PC-9 (cell line): ENCODE measurements around the gene ADAM19. TPM values are rescaled to one million over a fixed set of nuclear protein-coding genes. Genes with fewer than 3 reads are reported as not detected.

Source experiments
- BruUV-seq: library from RNA; stranded (reverse); fragments of 400-500 nt; replicated peaks from 2 replicates; lab custom pipeline; 2021; lab: Mats Ljungman, UMichigan
- CTCF ChIA-PET: fragments of 300-600 bp; sonication (Branson Sonifier 250); formaldehyde crosslinking; loops from one replicate; lab custom pipeline; 2022; ENCODE audit warnings: antibody characterized with exemption; lab: Charles Lee
- POLR2A ChIA-PET: fragments of 300-600 bp; sonication (Branson Sonifier 250); formaldehyde crosslinking; loops from one replicate; lab custom pipeline; 2022; ENCODE audit warnings: antibody characterized with exemption; ENCODE audit not compliant: unreplicated experiment; lab: Charles Lee
- DNase-seq, 2 experiments: peaks; one replicate each; pipeline versions ENCODE4 v3.0.0 to v3.0.0-alpha.2; 2015 to 2022; ENCODE audit warnings: mixed read lengths in 1 of 2
- H2AFZ ChIP-seq: fragments of 200-600 bp; sonication (generic); 2 replicates; pipeline ENCODE4 v1.8.1; 2017; ENCODE audit warnings: antibody characterized with exemption
- H3F3A ChIP-seq: fragments of 200-600 bp; sonication (generic); 2 replicates; pipeline ENCODE4 v1.8.1; 2017; ENCODE audit warnings: antibody characterized with exemption, mild to moderate bottlenecking, low read depth; ENCODE audit not compliant: insufficient read depth
- H3K27ac ChIP-seq: fragments of 200-600 bp; sonication (generic); 2 replicates; pipeline ENCODE4 v1.6.1; 2016; ENCODE audit warnings: mixed run types
- H3K27me3 ChIP-seq: fragments of 200-600 bp; sonication (generic); 2 replicates; pipeline ENCODE4 v1.6.1; 2016; ENCODE audit warnings: low read depth, mixed run types; ENCODE audit not compliant: insufficient read depth
- H3K36me3 ChIP-seq: fragments of 200-600 bp; sonication (generic); 2 replicates; pipeline ENCODE4 v1.6.1; 2016; ENCODE audit warnings: low read depth, mixed run types
- H3K4me1 ChIP-seq: fragments of 200-600 bp; sonication (generic); replicated peaks from 2 replicates; pipeline ENCODE4 v1.6.1; 2016; ENCODE audit warnings: mixed run types; ENCODE audit not compliant: insufficient read depth
- H3K4me2 ChIP-seq: fragments of 200-600 bp; sonication (generic); 2 replicates; pipeline ENCODE4 v1.6.1; 2017; ENCODE audit warnings: mixed run types
- H3K4me3 ChIP-seq: fragments of 200-600 bp; sonication (generic); 2 replicates; pipeline ENCODE4 v1.6.1; 2016; ENCODE audit warnings: mixed run types
- H3K79me2 ChIP-seq: fragments of 200-600 bp; sonication (generic); 2 replicates; pipeline ENCODE4 v1.6.1; 2017; ENCODE audit warnings: low read depth, mixed run types
- H3K9me2 ChIP-seq: fragments of 200-600 bp; sonication (generic); 2 replicates; pipeline ENCODE4 v1.8.1; 2017; ENCODE audit warnings: mild to moderate bottlenecking; ENCODE audit not compliant: insufficient read depth
- H3K9me3 ChIP-seq: fragments of 200-600 bp; sonication (generic); 2 replicates; pipeline ENCODE4 v1.8.1; 2016; ENCODE audit warnings: low read depth; ENCODE audit not compliant: insufficient read depth
- H4K20me1 ChIP-seq: fragments of 200-600 bp; sonication (generic); 2 replicates; pipeline ENCODE4 v1.8.1; 2017; ENCODE audit not compliant: insufficient read depth
- EZH2 ChIP-seq: fragments of 200-600 bp; sonication (generic); IDR thresholded peaks from 2 replicates; pipeline ENCODE4 v1.8.0; 2017; ENCODE audit warnings: antibody characterized with exemption, low read depth
- intact Hi-C: fragments of 100-400 bp; cut with micrococcal nuclease; formaldehyde crosslinking; loops from one replicate; pipeline ENCODE4 v1.10.0; 2022; ENCODE audit not compliant: unreplicated experiment
- total RNA-seq: library from RNA; stranded (reverse); gene quantifications from 2 replicates; pipeline ENCODE4 v1.2.3, GENCODE V29; 2021
- TF ChIP-seq, protein P1 (sequence below): fragments of 200-600 bp; sonication (generic); conservative IDR thresholded peaks from 2 replicates; pipeline ENCODE4 v1.6.1; 2017; ENCODE audit warnings: mixed run types, antibody characterized with exemption, mild to moderate bottlenecking, moderate library complexity

The ADAM19 gene
- total RNA-seq, 1 experiment from 2014 or later, result 7.6 TPM

- Histone ChIP-seq H3K9me3 (no peaks in the 10 kb centered on the region), H4K20me1 (no peaks in the 10 kb centered on the region), H3K79me2 (peaks cover 34% of the 10 kb centered on the region), H3K27me3 (no peaks in the 10 kb centered on the region), H3K4me1 (peaks cover 36% of the 10 kb centered on the region), H3K4me3 (no peak overlapping the region), H3K36me3 (no peaks in the 10 kb centered on the region), H3K27ac (no peak overlapping the region), H2AFZ (no peak overlapping the region), H3K4me2 (no peak overlapping the region), H3K9me2 (no peaks in the 10 kb centered on the region), H3F3A (peaks cover 29% of the 10 kb centered on the region)
- no peak for TF ChIP-seq EZH2
- TF ChIP-seq, protein P1, sequence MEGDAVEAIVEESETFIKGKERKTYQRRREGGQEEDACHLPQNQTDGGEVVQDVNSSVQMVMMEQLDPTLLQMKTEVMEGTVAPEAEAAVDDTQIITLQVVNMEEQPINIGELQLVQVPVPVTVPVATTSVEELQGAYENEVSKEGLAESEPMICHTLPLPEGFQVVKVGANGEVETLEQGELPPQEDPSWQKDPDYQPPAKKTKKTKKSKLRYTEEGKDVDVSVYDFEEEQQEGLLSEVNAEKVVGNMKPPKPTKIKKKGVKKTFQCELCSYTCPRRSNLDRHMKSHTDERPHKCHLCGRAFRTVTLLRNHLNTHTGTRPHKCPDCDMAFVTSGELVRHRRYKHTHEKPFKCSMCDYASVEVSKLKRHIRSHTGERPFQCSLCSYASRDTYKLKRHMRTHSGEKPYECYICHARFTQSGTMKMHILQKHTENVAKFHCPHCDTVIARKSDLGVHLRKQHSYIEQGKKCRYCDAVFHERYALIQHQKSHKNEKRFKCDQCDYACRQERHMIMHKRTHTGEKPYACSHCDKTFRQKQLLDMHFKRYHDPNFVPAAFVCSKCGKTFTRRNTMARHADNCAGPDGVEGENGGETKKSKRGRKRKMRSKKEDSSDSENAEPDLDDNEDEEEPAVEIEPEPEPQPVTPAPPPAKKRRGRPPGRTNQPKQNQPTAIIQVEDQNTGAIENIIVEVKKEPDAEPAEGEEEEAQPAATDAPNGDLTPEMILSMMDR, result no peak
- CTCF ChIA-PET, result no interaction called here
- no peak for DNase-seq
- intact Hi-C loops, result no loop called here
- POLR2A ChIA-PET, result no interaction called here
- no TSS peak for BruUV-seq
Measured at GRCh38 chr5:157546456-157547100, 29.0 kb downstream of the ADAM19 start.

GRCh38 chr5:157545610-157546310 lies 29.8 kb downstream of the ADAM19 start:
- no peaks in the 10 kb centered on the region for H3K27me3 ChIP-seq
- H3K79me2 ChIP-seq, result peaks cover 29% of the 10 kb centered on the region
- H3K4me2 ChIP-seq, result no peak overlapping the region
- intact Hi-C loops, result no loop called here
- no peak overlapping the region for H3K4me3 ChIP-seq
- H3K36me3 ChIP-seq, result no peaks in the 10 kb centered on the region
- no TSS peak for BruUV-seq
- peaks cover 35% of the 10 kb centered on the region for H3K4me1 ChIP-seq
- no peak overlapping the region for H2AFZ ChIP-seq
- DNase-seq, result no peak
- ChIA-PET POLR2A (no interaction called here), CTCF (interaction anchor here (0.6 kb wide), 1 partner anchor 172 kb away, joined by 13 read pairs; no protein-coding TSS in a partner anchor)
- no peaks in the 10 kb centered on the region; the same call in 1 of the 2 replicates for H4K20me1 ChIP-seq
- no peak for TF ChIP-seq EZH2
- TF ChIP-seq, protein P1, result no peak
- peaks cover 29% of the 10 kb centered on the region for H3F3A ChIP-seq
- no peaks in the 10 kb centered on the region for H3K9me2 ChIP-seq
- no peaks in the 10 kb centered on the region for H3K9me3 ChIP-seq
- no peak overlapping the region for H3K27ac ChIP-seq

DNA sequence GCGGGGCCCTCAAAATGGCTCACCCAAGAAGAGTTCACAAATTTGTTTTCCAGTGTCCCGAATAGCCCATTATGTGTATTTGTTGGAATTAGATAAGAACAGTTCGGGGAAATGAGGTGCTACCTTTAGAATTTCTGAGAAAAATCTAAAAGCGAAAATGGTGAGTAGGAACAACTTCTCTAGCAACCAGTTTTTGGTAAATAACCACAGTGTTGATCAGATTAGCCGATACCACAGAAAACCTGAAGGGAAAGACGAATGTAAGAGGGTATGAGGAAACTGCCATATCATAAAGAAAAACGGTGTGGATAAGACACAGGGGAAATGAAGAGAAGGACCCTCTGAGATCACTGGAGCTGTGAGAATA lies 31.0 kb downstream of the ADAM19 start:
- intact Hi-C loops, result no loop called here
- Histone ChIP-seq H3K36me3 (no peaks in the 10 kb centered on the region), H3K4me3 (no peak overlapping the region), H2AFZ (no peak overlapping the region), H3K27ac (no peak overlapping the region), H3K9me3 (no peaks in the 10 kb centered on the region), H3K4me2 (no peak overlapping the region), H3K9me2 (no peaks in the 10 kb centered on the region), H4K20me1 (no peaks in the 10 kb centered on the region; the same call in 1 of the 2 replicates), H3K79me2 (peaks cover 19% of the 10 kb centered on the region), H3F3A (peaks cover 18% of the 10 kb centered on the region), H3K27me3 (no peaks in the 10 kb centered on the region), H3K4me1 (peaks cover 23% of the 10 kb centered on the region)
- ChIA-PET CTCF (no interaction called here), POLR2A (no interaction called here)
- DNase-seq, result no peak
- TF ChIP-seq, protein P1, result no peak
- no peak for TF ChIP-seq EZH2
- no TSS peak for BruUV-seq
